Activated B cell treated with CpG ODN at 0.5 μM for 24 hours (primary cell): Measurements from ENCODE around the gene FAM177A1. TPM values are rescaled to one million over a fixed set of nuclear protein-coding genes. Genes with fewer than 3 reads are reported as not detected.
"Not testable (repeated sequence)": the region's sequence is repeated elsewhere in the genome, so short reads cannot be mapped to it uniquely, and the experiment has no call there.

Source experiments
- ATAC-seq: fragments of 200-7000 bp; cut with Tn5 transposase; one replicate; pipeline ENCODE4 v1.10.0; 2021; ENCODE audit warnings: low read depth, mild to moderate bottlenecking, moderate library complexity
- CTCF ChIA-PET: fragments of 350-600 bp; sonication (Branson Sonifier 250); formaldehyde crosslinking; loops from one replicate; lab custom pipeline; 2021; ENCODE audit warnings: antibody characterized with exemption; lab: Charles Lee
- POLR2A ChIA-PET: fragments of 350-600 bp; sonication (Branson Sonifier 250); formaldehyde crosslinking; loops from one replicate; lab custom pipeline; 2021; ENCODE audit warnings: antibody characterized with exemption; lab: Charles Lee
- DNase-seq: peaks from one replicate; pipeline ENCODE4 v3.0.0; 2022
- H3K27ac Mint-ChIP-seq: one replicate; pipeline ENCODE4 v1.8.0; 2020; ENCODE audit warnings: mixed read lengths
- H3K27me3 Mint-ChIP-seq: one replicate; pipeline ENCODE4 v1.8.0; 2021; ENCODE audit warnings: mixed read lengths
- H3K36me3 Mint-ChIP-seq: one replicate; pipeline ENCODE4 v1.8.0; 2021; ENCODE audit warnings: low read depth, mixed read lengths
- H3K4me1 Mint-ChIP-seq: one replicate; pipeline ENCODE4 v1.8.0; 2021; ENCODE audit warnings: mixed read lengths
- H3K4me3 Mint-ChIP-seq: one replicate; pipeline ENCODE4 v1.8.0; 2020; ENCODE audit warnings: mild to moderate bottlenecking, mixed read lengths
- H3K9me3 Mint-ChIP-seq: one replicate; pipeline ENCODE4 v1.8.0; 2020; ENCODE audit warnings: mixed read lengths
- intact Hi-C: fragments of 100-400 bp; cut with micrococcal nuclease; formaldehyde crosslinking; loops from one replicate; pipeline ENCODE4 v1.15.1; 2024
- total RNA-seq: library from RNA; stranded (reverse); gene quantifications from 2 replicates; pipeline ENCODE4 v1.2.3, GENCODE V29; 2022
- TF ChIP-seq, protein P1 (sequence below): fragments of 200-600 bp; IDR thresholded peaks from one replicate; pipeline ENCODE4 v1.8.0; 2022; ENCODE audit warnings: antibody characterized with exemption, mild to moderate bottlenecking

The FAM177A1 gene
- total RNA-seq, 1 donor from 2014 or later, result 27.4 TPM

DNA sequence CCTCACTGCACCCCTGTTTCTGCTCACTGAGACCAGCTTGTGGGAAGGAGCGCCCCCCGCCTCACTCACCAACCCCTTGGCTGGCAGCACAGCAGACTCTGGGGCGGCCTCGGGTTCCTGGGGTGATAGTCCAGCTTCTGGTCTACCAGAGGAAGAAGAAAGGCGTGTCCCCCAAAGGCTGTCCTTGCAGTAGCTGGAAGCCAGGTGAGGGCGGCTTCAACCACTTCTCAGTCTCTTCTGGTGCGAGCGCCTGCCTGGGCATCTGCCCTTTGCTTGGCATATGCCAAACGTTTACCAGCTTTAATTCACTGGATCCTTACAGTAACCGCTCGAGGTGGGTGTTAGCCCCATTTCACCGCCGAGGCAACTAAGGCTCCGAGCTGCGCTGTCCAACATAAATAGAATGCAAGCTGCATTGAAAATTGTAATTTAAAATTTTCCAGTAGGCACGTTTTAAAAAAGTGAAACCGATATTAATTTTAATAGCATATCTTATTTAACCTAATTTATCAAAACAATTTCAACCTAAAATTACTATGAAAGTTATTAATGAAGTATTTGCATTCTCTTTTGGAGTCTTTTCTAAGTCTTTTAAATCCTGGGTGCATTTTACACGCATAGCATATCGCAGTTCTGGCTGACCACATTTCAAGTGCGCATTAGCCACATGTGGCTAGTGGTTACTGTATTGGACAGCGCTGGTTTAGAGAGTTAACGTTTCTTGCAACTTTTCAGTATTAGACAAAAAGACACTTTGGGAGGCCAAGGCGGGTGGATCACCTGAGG, 872 bp downstream of the FAM177A1 start:
- H3K4me1 Mint-ChIP-seq, result peaks cover 28% of the 10 kb centered on the region
- ATAC-seq (peak; percentile 1), DNase-seq (no peak)
- TF ChIP-seq, protein P1, sequence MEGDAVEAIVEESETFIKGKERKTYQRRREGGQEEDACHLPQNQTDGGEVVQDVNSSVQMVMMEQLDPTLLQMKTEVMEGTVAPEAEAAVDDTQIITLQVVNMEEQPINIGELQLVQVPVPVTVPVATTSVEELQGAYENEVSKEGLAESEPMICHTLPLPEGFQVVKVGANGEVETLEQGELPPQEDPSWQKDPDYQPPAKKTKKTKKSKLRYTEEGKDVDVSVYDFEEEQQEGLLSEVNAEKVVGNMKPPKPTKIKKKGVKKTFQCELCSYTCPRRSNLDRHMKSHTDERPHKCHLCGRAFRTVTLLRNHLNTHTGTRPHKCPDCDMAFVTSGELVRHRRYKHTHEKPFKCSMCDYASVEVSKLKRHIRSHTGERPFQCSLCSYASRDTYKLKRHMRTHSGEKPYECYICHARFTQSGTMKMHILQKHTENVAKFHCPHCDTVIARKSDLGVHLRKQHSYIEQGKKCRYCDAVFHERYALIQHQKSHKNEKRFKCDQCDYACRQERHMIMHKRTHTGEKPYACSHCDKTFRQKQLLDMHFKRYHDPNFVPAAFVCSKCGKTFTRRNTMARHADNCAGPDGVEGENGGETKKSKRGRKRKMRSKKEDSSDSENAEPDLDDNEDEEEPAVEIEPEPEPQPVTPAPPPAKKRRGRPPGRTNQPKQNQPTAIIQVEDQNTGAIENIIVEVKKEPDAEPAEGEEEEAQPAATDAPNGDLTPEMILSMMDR, result no peak
- ChIA-PET CTCF (interaction anchor here (1.2 to 1.6 kb wide), 3 partner anchors 15 to 96 kb away, joined by 3 to 4 read pairs (median 3); no protein-coding TSS in a partner anchor), POLR2A (interaction anchor here (0.6 to 2.6 kb wide), 12 partner anchors 14 to 780 kb away, joined by 3 to 53 read pairs (median 6); partner anchors contain the start of genes BAZ1A, BRMS1L, CFL2 and NFKBIA)
- H3K27me3 Mint-ChIP-seq, result no peaks in the 10 kb centered on the region
- intact Hi-C loops, result loop anchor here (1.0 to 10.0 kb wide), 13 partner anchors 65 to 1273 kb away; partner anchors contain the start of genes BRMS1L, CFL2, INSM2 and MBIP
- H3K9me3 Mint-ChIP-seq, result no peaks in the 10 kb centered on the region
- peak overlapping the region; percentile 97 for H3K27ac Mint-ChIP-seq
- peaks cover 17% of the 10 kb centered on the region for H3K36me3 Mint-ChIP-seq
- peak overlapping the region; percentile 96 for H3K4me3 Mint-ChIP-seq

DNA sequence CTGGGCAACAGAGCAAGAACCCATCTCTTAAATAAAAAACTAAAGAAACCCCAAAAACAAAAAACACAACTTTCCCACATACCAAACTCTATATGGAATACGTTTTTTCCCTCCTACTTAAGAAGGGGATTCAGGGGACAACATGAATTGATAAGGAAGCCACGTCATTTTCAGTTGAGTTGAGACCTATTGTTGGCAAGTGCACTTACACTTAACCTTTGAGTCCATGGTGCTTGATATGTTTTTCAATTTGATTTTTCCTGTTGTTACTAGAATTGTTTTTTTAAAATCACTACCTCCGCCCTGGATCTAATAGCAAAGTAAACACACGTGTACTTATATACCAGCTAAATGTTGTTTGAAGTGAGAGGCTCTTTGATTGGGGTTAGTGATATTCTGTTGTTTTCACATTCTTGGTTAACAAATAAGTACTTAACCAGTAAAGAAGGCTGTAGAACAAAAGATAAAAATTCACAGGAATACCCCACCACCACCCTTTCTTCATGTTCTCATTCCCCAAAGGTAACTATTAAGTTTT, 2.0 kb downstream of the FAM177A1 start:
- CTCF ChIA-PET, result no interaction called here
- H3K36me3 Mint-ChIP-seq, result peaks cover 20% of the 10 kb centered on the region

GRCh38 chr14:35050652-35051051, 4.6 kb downstream of the FAM177A1 start:
- POLR2A ChIA-PET, result no interaction called here
- CTCF ChIA-PET, result no interaction called here
- TF ChIP-seq, protein P1, result no peak
- DNase-seq (no peak), ATAC-seq (no peak)
- Mint-ChIP-seq H3K4me3 (no peak overlapping the region), H3K27ac (no peak overlapping the region), H3K27me3 (no peaks in the 10 kb centered on the region), H3K9me3 (no peaks in the 10 kb centered on the region), H3K4me1 (peaks cover 19% of the 10 kb centered on the region), H3K36me3 (peaks cover 31% of the 10 kb centered on the region)
- intact Hi-C loops, result no loop called here

More for the DNA sequence above, 2.0 kb downstream of the FAM177A1 start:
- Mint-ChIP-seq H3K9me3 (no peaks in the 10 kb centered on the region), H3K4me1 (peaks cover 28% of the 10 kb centered on the region), H3K27me3 (no peaks in the 10 kb centered on the region), H3K27ac (peak overlapping the region; percentile 7), H3K4me3 (peak overlapping the region; percentile 96)
- intact Hi-C loops, result loop anchor here (2.0 to 10.0 kb wide), 6 partner anchors 237 to 779 kb away; partner anchors contain the start of genes BRMS1L, CFL2, INSM2 and PSMA6
- TF ChIP-seq, protein P1, result no peak
- DNase-seq, result no peak
- ATAC-seq, result no peak
- POLR2A ChIA-PET, result no interaction called here

DNA sequence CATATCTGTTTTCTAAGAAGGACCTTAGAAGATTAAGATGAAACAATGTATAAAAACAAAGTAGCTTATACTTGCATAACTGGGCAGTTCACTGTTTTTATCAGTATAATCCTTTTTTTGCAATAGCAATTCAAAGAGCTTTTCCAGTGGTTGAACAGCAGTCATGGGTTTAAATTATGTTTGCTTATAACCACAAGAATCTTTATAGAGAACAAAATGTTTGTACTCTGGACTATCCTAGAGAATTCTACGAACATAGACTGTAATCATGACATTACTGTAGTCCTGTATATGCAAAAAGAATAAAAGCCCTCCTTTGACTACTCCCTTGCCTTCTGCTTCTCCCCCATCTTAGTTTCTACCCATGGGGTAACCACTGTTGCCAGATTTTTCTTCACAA, 5.7 kb downstream of the FAM177A1 start:
- TF ChIP-seq, protein P1, result no peak
- ChIA-PET POLR2A (no interaction called here), CTCF (no interaction called here)
- H3K27me3 Mint-ChIP-seq, result no peaks in the 10 kb centered on the region
- ATAC-seq (no peak), DNase-seq (no peak)
- H3K27ac Mint-ChIP-seq, result no peak overlapping the region
- peaks cover 14% of the 10 kb centered on the region for H3K4me1 Mint-ChIP-seq
- intact Hi-C loops, result no loop called here
- no peak overlapping the region for H3K4me3 Mint-ChIP-seq
- H3K9me3 Mint-ChIP-seq, result no peaks in the 10 kb centered on the region
- peaks cover 33% of the 10 kb centered on the region for H3K36me3 Mint-ChIP-seq

DNA sequence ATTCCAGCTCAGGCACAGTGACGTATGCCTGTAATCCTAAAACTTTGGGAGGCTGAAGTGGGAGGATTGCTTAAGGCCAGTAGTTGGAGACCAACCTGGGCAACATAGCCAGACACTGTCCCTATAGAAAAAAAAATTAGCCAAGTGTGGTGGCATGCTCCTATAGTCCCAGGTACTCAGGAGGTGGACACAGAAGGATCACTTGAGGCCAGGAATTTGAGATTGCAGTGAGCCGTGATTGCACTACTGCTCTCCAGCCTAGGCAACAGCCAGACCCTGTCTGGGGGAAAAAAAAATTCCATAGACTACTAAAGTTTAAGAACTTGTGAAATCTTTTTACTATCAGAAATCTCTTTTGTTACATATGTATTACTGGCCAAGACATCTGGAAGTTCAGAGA, 6.6 kb downstream of the FAM177A1 start:
- ChIA-PET POLR2A (no interaction called here), CTCF (no interaction called here)
- no peak for DNase-seq
- Mint-ChIP-seq H3K9me3 (no peaks in the 10 kb centered on the region), H3K27ac (no peak overlapping the region), H3K4me1 (peaks cover 6% of the 10 kb centered on the region), H3K36me3 (peaks cover 38% of the 10 kb centered on the region), H3K4me3 (no peak overlapping the region), H3K27me3 (no peaks in the 10 kb centered on the region)
- TF ChIP-seq, protein P1, result no peak
- intact Hi-C loops, result no loop called here
- ATAC-seq, result no peak

DNA sequence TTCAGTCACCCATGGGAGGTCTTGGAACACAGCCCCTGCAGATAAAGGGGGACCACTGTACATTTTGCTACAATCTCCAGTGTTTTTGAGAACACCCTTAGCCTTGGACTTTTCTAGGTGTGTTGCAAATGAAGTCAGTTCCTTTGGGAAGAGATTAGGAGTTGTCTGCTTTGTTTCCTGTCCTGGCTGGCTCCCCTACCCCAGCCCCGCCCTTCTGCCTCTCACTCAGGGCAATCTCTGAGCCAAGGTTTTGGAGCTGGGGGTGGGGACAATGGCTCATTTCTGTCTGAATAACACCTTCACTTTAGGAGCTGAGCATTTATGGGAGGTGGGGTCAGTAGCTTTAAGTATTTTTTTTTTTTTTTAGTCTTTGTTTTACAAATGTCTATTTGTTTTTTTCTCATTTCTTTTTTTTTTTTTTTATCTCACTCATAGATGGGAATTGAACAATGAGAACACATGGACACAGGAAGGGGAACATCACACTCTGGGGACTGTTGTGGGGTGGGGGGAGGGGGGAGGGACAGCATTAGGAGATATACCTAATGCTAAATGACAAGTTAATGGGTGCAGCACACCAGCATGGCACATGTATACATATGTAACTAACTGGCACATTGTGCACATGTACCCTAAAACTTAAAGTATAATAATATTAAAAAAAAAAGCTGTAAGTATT, 15.2 kb downstream of the FAM177A1 start:
- H3K4me3 Mint-ChIP-seq, H3K9me3 Mint-ChIP-seq, intact Hi-C loops, H3K27me3 Mint-ChIP-seq, CTCF ChIA-PET, H3K4me1 Mint-ChIP-seq, DNase-seq, ATAC-seq, H3K27ac Mint-ChIP-seq, POLR2A ChIA-PET: not testable (repeated sequence)
- peaks cover 47% of the 10 kb centered on the region for H3K36me3 Mint-ChIP-seq

- POLR2A ChIA-PET, result interaction anchor here (0.6 kb wide), 1 partner anchor 517 kb away, joined by 3 read pairs; no protein-coding TSS in a partner anchor
- H3K36me3 Mint-ChIP-seq, result peaks cover 43% of the 10 kb centered on the region
- H3K27ac Mint-ChIP-seq, H3K4me1 Mint-ChIP-seq, H3K4me3 Mint-ChIP-seq, intact Hi-C loops, H3K9me3 Mint-ChIP-seq, CTCF ChIA-PET, DNase-seq, H3K27me3 Mint-ChIP-seq, ATAC-seq: not testable (repeated sequence)
Measured at GRCh38 chr14:35065731-35066130, 19.7 kb downstream of the FAM177A1 start.
